ENCODE measurements around the gene PLEKHA7.

DNA sequence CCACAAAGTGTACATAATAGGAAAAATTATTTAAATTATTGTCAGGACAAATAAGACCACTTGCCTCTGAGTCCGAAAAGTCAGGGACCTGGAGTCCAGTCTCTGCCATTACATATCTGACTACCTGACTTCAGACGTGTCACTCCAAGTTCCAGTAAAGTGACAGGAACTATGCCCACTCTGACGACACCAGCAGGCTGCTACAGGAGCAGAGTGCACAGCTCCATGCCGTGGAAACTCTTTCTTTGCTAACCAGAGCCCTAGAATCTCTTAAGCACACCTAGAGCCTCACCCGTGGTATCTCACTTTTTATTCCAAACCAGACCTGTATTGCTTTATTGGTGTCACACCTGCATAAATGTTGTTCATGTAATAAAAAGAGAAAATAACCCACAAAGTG, 93.7 kb downstream of the PLEKHA7 start:
- TF ChIP-seq, protein P1, sequence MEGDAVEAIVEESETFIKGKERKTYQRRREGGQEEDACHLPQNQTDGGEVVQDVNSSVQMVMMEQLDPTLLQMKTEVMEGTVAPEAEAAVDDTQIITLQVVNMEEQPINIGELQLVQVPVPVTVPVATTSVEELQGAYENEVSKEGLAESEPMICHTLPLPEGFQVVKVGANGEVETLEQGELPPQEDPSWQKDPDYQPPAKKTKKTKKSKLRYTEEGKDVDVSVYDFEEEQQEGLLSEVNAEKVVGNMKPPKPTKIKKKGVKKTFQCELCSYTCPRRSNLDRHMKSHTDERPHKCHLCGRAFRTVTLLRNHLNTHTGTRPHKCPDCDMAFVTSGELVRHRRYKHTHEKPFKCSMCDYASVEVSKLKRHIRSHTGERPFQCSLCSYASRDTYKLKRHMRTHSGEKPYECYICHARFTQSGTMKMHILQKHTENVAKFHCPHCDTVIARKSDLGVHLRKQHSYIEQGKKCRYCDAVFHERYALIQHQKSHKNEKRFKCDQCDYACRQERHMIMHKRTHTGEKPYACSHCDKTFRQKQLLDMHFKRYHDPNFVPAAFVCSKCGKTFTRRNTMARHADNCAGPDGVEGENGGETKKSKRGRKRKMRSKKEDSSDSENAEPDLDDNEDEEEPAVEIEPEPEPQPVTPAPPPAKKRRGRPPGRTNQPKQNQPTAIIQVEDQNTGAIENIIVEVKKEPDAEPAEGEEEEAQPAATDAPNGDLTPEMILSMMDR (conservative IDR thresholded peaks at IDR 0.05; ENCODE audit: low read depth, low read length): no peak
- TF ChIP-seq EZH2 (IDR thresholded peaks at IDR 0.05; ENCODE audit: low read length, unreplicated experiment): no peak

Measured in PC-3 (cell line).